Spinal cord (tissue), 10 donors: Measurements from ENCODE around the gene KRTAP10-6. TPM values are rescaled to one million over a fixed set of nuclear protein-coding genes. Genes with fewer than 3 reads are reported as not detected.
"Not testable (repeated sequence)": the region's sequence is repeated elsewhere in the genome, so short reads cannot be mapped to it uniquely, and the experiment has no call there.

Experiments used
- DNase-seq, 6 donors: peaks; one replicate each; pipeline versions ENCODE4 v3.0.0 to v3.0.0-alpha.2; 2013 to 2015; ENCODE audit warnings: low spot score in 6 of 6, low read depth in 4 of 6
- H3K27ac ChIP-seq: one replicate; pipeline ENCODE4 v1.5.1; 2013; ENCODE audit warnings: low read depth, low read length, control low read depth
- H3K27me3 ChIP-seq: one replicate; pipeline ENCODE4 v1.6.1; 2013; ENCODE audit warnings: low read length; ENCODE audit not compliant: control insufficient read depth, insufficient read depth
- H3K36me3 ChIP-seq: one replicate; pipeline ENCODE4 v1.6.1; 2013; ENCODE audit warnings: low read length; ENCODE audit not compliant: control insufficient read depth, insufficient read depth
- H3K4me1 ChIP-seq: one replicate; pipeline ENCODE4 v1.6.1; 2013; ENCODE audit warnings: low read length; ENCODE audit not compliant: control insufficient read depth, insufficient read depth
- H3K4me3 ChIP-seq: one replicate; pipeline ENCODE4 v1.5.1; 2013; ENCODE audit warnings: low read depth, low read length, control low read depth
- H3K9me3 ChIP-seq: one replicate; pipeline ENCODE4 v1.6.1; 2013; ENCODE audit warnings: low read length; ENCODE audit not compliant: control insufficient read depth, insufficient read depth
- WGBS: methylation state at CpG from one replicate; pipeline ENCODE4 v1.1.5; 2013; ENCODE audit warnings: missing lambda C conversion rate; ENCODE audit not compliant: insufficient coverage; 5-methylcytosine and 5-hydroxymethylcytosine counted together
- polyA plus RNA-seq, 2 donors: library from polyadenylated mRNA; unstranded; fragments of 120-200 nt; gene quantifications; one replicate each; pipeline ENCODE4 v1.2.1, GENCODE V29; 2013; ENCODE audit not compliant: insufficient read length in 2 of 2
- total RNA-seq, 2 donors: library from RNA; depleted of rRNA in 1 of 2; stranded (reverse); fragments of 120-200 nt in 1 of 2; fragments of >200 nt in 1 of 2; gene quantifications; one replicate each; pipeline versions ENCODE4 v1.2.3 to v1.2.4, GENCODE V29; 2013 to 2014
- donor health status: healthy.

KRTAP10-6 gene
- total and polyA plus RNA-seq, 4 donors = not detected

DNA sequence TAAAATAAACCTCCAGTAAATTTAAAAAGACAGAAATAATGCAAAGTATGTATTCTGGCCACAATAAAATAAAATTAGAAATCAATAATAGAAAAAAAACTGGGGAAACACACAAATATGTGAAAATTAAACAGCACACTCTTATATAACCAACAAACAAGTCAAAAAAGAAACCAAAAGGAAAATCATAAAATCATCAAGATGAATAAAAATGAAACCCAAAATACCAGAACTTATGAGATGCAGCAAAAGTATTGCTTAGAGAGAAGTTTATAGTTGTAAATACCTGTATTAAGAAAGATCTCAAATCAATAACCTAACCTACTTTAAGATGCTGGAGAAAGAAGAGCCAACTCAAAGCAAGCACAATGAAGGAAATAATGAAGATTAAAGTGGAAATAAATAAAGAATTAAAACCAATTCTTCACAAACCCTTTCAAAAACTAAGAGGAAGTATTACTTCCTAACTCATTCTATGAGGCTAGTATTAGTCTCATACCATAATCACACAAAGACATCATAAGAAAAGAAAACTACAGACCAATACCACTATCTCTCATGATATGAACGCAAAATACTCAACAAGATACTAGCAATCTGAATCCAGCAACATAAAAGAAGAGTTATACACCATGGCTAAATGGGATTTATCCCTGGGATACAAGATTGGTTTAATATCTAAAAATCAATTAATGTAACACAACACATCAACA is 27.3 kb downstream of the KRTAP10-6 start:
- no CpG with 5 or more reads among the region's 1 CpG for WGBS
- DNase-seq = no peak

GRCh38 chr21:44564099-44564498 is 28.2 kb downstream of the KRTAP10-6 start:
- H3K36me3 ChIP-seq = no peaks in the 10 kb centered on the region
- H3K9me3 ChIP-seq = peaks cover 3% of the 10 kb centered on the region
- H3K27ac ChIP-seq = no peak overlapping the region
- no peaks in the 10 kb centered on the region for H3K27me3 ChIP-seq
- H3K4me3 ChIP-seq = no peak overlapping the region
- no peak for DNase-seq
- WGBS = no CpG with 5 or more reads among the region's 1 CpG
- no peaks in the 10 kb centered on the region for H3K4me1 ChIP-seq

More for the DNA sequence above, 27.3 kb downstream of the KRTAP10-6 start:
- no peaks in the 10 kb centered on the region for H3K36me3 ChIP-seq
- H3K27ac ChIP-seq = no peak overlapping the region
- H3K4me3 ChIP-seq = no peak overlapping the region
- H3K4me1 ChIP-seq = no peaks in the 10 kb centered on the region
- H3K27me3 ChIP-seq = no peaks in the 10 kb centered on the region
- H3K9me3 ChIP-seq = peaks cover 3% of the 10 kb centered on the region

DNA sequence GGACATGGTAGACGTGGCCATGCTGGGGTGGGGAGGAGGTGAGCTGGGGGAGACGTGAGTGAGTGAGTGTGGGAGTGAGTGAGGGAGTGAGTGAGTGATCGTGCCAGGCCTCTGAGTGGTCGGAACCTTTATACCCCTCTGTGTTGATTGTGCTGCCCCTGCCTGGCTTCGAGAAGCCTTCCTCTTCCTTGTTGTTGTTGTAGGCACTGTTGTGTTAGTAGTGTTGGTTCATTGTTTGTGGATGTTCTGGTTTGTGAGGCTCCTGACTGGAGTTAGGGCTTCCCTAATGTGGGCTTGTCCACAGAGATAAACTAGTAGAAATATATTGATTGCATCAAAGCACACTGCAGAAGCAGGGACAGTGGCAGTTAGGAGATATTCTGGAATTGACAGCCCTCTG is 33.6 kb downstream of the KRTAP10-6 start, which contains the start of gene KRTAP10-3:
KRTAP10-3 (minus strand) TSS at position 101 of the 400 bp plus-strand sequence; CDS start at position 21, 80 bp downstream.
- H3K4me3 ChIP-seq = no peak within 1 kb of the TSS
- no peaks in the 10 kb centered on the region for H3K4me1 ChIP-seq
- H3K9me3 ChIP-seq = peaks cover 3% of the 10 kb centered on the region
- no peak for DNase-seq
- no peaks in the 10 kb centered on the region for H3K36me3 ChIP-seq
- 69% methylated on average over 5 of the region's 5 CpGs for WGBS
- peaks cover 2% of the 10 kb centered on the region for H3K27me3 ChIP-seq
- no peak within 1 kb of the TSS for H3K27ac ChIP-seq

DNA sequence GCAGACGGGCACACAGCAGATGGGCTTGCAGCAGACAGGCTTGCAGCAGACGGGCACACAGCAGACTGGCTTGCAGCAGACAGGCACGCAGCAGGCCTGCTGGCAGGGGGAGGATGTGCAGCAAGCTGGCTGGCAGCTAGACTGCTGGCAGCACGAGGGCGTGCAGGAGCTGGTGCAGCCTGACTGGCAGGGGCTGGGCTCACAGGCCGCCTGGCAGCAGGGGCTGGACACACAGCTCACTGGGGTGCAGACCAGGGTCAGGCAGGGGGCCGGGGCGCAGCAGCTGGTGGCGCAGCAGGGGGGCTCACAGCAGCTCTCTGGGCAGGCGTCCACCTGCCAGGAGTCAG is 34.0 kb downstream of the KRTAP10-6 start:
- H3K27me3 ChIP-seq, H3K4me3 ChIP-seq: not testable (repeated sequence)
- 73% methylated on average over 9 of the region's 10 CpGs for WGBS

GRCh38 chr21:44557491-44558328 is 34.6 kb downstream of the KRTAP10-6 start:
- Histone ChIP-seq H3K4me3 (no peak overlapping the region), H3K36me3 (no peaks in the 10 kb centered on the region), H3K27ac (no peak overlapping the region), H3K27me3 (peaks cover 2% of the 10 kb centered on the region), H3K9me3 (peaks cover 3% of the 10 kb centered on the region), H3K4me1 (no peaks in the 10 kb centered on the region)
- 49% methylated on average over 27 of the region's 30 CpGs for WGBS
- no peak for DNase-seq

More for the DNA sequence above, 34.0 kb downstream of the KRTAP10-6 start:
- H3K9me3 ChIP-seq, DNase-seq, H3K36me3 ChIP-seq, H3K27ac ChIP-seq, H3K4me1 ChIP-seq: not testable (repeated sequence)

GRCh38 chr21:44556879-44557278 is 35.4 kb downstream of the KRTAP10-6 start:
- Histone ChIP-seq H3K27ac (no peak overlapping the region), H3K27me3 (peaks cover 2% of the 10 kb centered on the region), H3K4me3 (no peak overlapping the region), H3K4me1 (no peaks in the 10 kb centered on the region), H3K9me3 (no peaks in the 10 kb centered on the region), H3K36me3 (no peaks in the 10 kb centered on the region)
- DNase-seq = no peak
- WGBS = 71% methylated on average over 9 of the region's 9 CpGs

- H3K36me3 ChIP-seq = no peaks in the 10 kb centered on the region
- DNase-seq = no peak
- H3K4me3 ChIP-seq = no peak overlapping the region
- H3K27ac ChIP-seq = no peak overlapping the region
- H3K9me3 ChIP-seq = no peaks in the 10 kb centered on the region
- no peaks in the 10 kb centered on the region for H3K4me1 ChIP-seq
- peaks cover 2% of the 10 kb centered on the region for H3K27me3 ChIP-seq
- WGBS = 91% methylated on average over 10 of the region's 13 CpGs
Measured at GRCh38 chr21:44555200-44555875, 37.0 kb downstream of the KRTAP10-6 start.

DNA sequence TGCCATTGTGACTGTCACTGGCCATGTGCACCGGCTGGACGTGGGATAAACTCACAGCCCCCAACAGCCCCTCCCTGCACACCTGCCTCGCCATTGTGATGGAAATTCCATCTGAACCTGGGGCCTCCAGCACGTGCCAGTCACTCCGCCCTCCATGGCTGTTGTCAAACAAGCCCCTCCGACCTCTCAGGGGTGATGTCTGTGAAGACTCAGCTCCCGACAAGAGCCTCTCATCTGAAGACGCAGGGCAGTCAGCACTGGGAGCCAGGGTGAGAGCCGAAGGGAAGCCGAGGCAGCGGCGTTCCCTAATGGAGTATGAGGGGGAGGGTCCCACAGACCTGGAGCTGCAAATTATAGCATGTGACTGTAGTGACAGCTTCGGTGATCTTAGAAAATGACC is 39.6 kb downstream of the KRTAP10-6 start:
- no peaks in the 10 kb centered on the region for H3K36me3 ChIP-seq
- H3K4me1 ChIP-seq = peaks cover 1% of the 10 kb centered on the region
- no peaks in the 10 kb centered on the region for H3K27me3 ChIP-seq
- 53% methylated on average over 11 of the region's 13 CpGs for WGBS
- H3K4me3 ChIP-seq = no peak overlapping the region
- no peaks in the 10 kb centered on the region for H3K9me3 ChIP-seq
- DNase-seq = no peak
- no peak overlapping the region for H3K27ac ChIP-seq

GRCh38 chr21:44552136-44552535 is 40.2 kb downstream of the KRTAP10-6 start:
- WGBS = 90% methylated on average over 6 of the region's 6 CpGs
- Histone ChIP-seq H3K27ac (no peak overlapping the region), H3K36me3 (no peaks in the 10 kb centered on the region), H3K9me3 (no peaks in the 10 kb centered on the region), H3K4me1 (peaks cover 2% of the 10 kb centered on the region), H3K27me3 (no peaks in the 10 kb centered on the region), H3K4me3 (no peak overlapping the region)
- DNase-seq = no peak
